ENCODE data around the gene HAUS2.

Gene HAUS2

GRCh38 chr15:42548249-42549031 is at the start of gene HAUS2, which contains the start of gene LRRC57:
Gene HAUS2, plus strand, starts transcription at chr15:42548838. Its CDS starts 35 bp downstream, at chr15:42548873.
Gene LRRC57, minus strand, starts transcription at chr15:42548793. Its CDS starts 359 bp downstream, at chr15:42548434.
- H3K27me3 ChIP-seq (ENCODE audit: control insufficient read depth in 1 of 2, insufficient read depth in 2 of 2, low read length in 2 of 2), result no peaks in the 10 kb centered on the region
- H3K27ac ChIP-seq (ENCODE audit: low read depth, low read length), result peak within 1 kb of the TSS; percentile 83
- H3K9me3 ChIP-seq (ENCODE audit: low read length), result no peaks in the 10 kb centered on the region
- H3K36me3 ChIP-seq (ENCODE audit: insufficient read depth, low read length), result peaks cover 17% of the 10 kb centered on the region
- peak within 1 kb of the TSS; percentile 99 for H3K4me3 ChIP-seq (ENCODE audit: low read depth in 1 of 2, low read length in 2 of 2)
- peak within 1 kb of the TSS; percentile 99 for H3K9ac ChIP-seq (ENCODE audit: low read length)
- H3K4me1 ChIP-seq (ENCODE audit: insufficient read depth, low read length), result peaks cover 21% of the 10 kb centered on the region

GRCh38 chr15:42499858-42500609 is 48.6 kb upstream of the HAUS2 start:
- no peaks in the 10 kb centered on the region for H3K9me3 ChIP-seq (ENCODE audit: low read length)
- no peak overlapping the region for H3K9ac ChIP-seq (ENCODE audit: low read length)
- H3K4me1 ChIP-seq (ENCODE audit: insufficient read depth, low read length), result peaks cover 26% of the 10 kb centered on the region
- H3K27ac ChIP-seq (ENCODE audit: low read depth, low read length), result no peak overlapping the region
- H3K36me3 ChIP-seq (ENCODE audit: insufficient read depth, low read length), result no peaks in the 10 kb centered on the region
- no peaks in the 10 kb centered on the region for H3K27me3 ChIP-seq (ENCODE audit: control insufficient read depth in 1 of 2, insufficient read depth in 2 of 2, low read length in 2 of 2)
- H3K4me3 ChIP-seq (ENCODE audit: low read depth in 1 of 2, low read length in 2 of 2), result no peak overlapping the region

- H3K4me3 ChIP-seq (ENCODE audit: low read depth in 1 of 2, low read length in 2 of 2), result no peak overlapping the region
- no peak overlapping the region for H3K9ac ChIP-seq (ENCODE audit: low read length)
- no peaks in the 10 kb centered on the region for H3K36me3 ChIP-seq (ENCODE audit: insufficient read depth, low read length)
- no peak overlapping the region for H3K27ac ChIP-seq (ENCODE audit: low read depth, low read length)
- no peaks in the 10 kb centered on the region for H3K27me3 ChIP-seq (ENCODE audit: control insufficient read depth in 1 of 2, insufficient read depth in 2 of 2, low read length in 2 of 2)
- peaks cover 19% of the 10 kb centered on the region for H3K4me1 ChIP-seq (ENCODE audit: insufficient read depth, low read length)
- H3K9me3 ChIP-seq (ENCODE audit: low read length), result no peaks in the 10 kb centered on the region
Observed at GRCh38 chr15:42502477-42502876, 46.2 kb upstream of the HAUS2 start.

- Histone ChIP-seq H3K9ac (ENCODE audit: low read length) (no peak overlapping the region), H3K4me3 (ENCODE audit: low read depth in 1 of 2, low read length in 2 of 2) (no peak overlapping the region), H3K27me3 (ENCODE audit: control insufficient read depth in 1 of 2, insufficient read depth in 2 of 2, low read length in 2 of 2) (no peaks in the 10 kb centered on the region), H3K9me3 (ENCODE audit: low read length) (no peaks in the 10 kb centered on the region), H3K36me3 (ENCODE audit: insufficient read depth, low read length) (no peaks in the 10 kb centered on the region), H3K27ac (ENCODE audit: low read depth, low read length) (no peak overlapping the region), H3K4me1 (ENCODE audit: insufficient read depth, low read length) (peaks cover 32% of the 10 kb centered on the region)
Observed at GRCh38 chr15:42503825-42504224, 44.8 kb upstream of the HAUS2 start.

- H3K9ac ChIP-seq (ENCODE audit: low read length), result no peak overlapping the region
- peaks cover 33% of the 10 kb centered on the region for H3K4me1 ChIP-seq (ENCODE audit: insufficient read depth, low read length)
- no peaks in the 10 kb centered on the region for H3K27me3 ChIP-seq (ENCODE audit: control insufficient read depth in 1 of 2, insufficient read depth in 2 of 2, low read length in 2 of 2)
- H3K27ac ChIP-seq (ENCODE audit: low read depth, low read length), result no peak overlapping the region
- H3K36me3 ChIP-seq (ENCODE audit: insufficient read depth, low read length), result no peaks in the 10 kb centered on the region
- H3K9me3 ChIP-seq (ENCODE audit: low read length), result no peaks in the 10 kb centered on the region
- no peak overlapping the region for H3K4me3 ChIP-seq (ENCODE audit: low read depth in 1 of 2, low read length in 2 of 2)
Observed at GRCh38 chr15:42504631-42505030, 44.0 kb upstream of the HAUS2 start.

- Histone ChIP-seq H3K36me3 (ENCODE audit: insufficient read depth, low read length) (no peaks in the 10 kb centered on the region), H3K4me1 (ENCODE audit: insufficient read depth, low read length) (peaks cover 22% of the 10 kb centered on the region), H3K9me3 (ENCODE audit: low read length) (no peaks in the 10 kb centered on the region), H3K27me3 (ENCODE audit: control insufficient read depth in 1 of 2, insufficient read depth in 2 of 2, low read length in 2 of 2) (no peaks in the 10 kb centered on the region), H3K9ac (ENCODE audit: low read length) (no peak overlapping the region), H3K4me3 (ENCODE audit: low read depth in 1 of 2, low read length in 2 of 2) (no peak overlapping the region), H3K27ac (ENCODE audit: low read depth, low read length) (no peak overlapping the region)
Observed at GRCh38 chr15:42507514-42507913, 41.1 kb upstream of the HAUS2 start.

- Histone ChIP-seq H3K36me3 (ENCODE audit: insufficient read depth, low read length) (peaks cover 6% of the 10 kb centered on the region), H3K4me1 (ENCODE audit: insufficient read depth, low read length) (peaks cover 22% of the 10 kb centered on the region), H3K9me3 (ENCODE audit: low read length) (no peaks in the 10 kb centered on the region), H3K4me3 (ENCODE audit: low read depth in 1 of 2, low read length in 2 of 2) (no peak overlapping the region), H3K9ac (ENCODE audit: low read length) (no peak overlapping the region), H3K27me3 (ENCODE audit: control insufficient read depth in 1 of 2, insufficient read depth in 2 of 2, low read length in 2 of 2) (no peaks in the 10 kb centered on the region), H3K27ac (ENCODE audit: low read depth, low read length) (no peak overlapping the region)
Observed at GRCh38 chr15:42508263-42508690, 40.4 kb upstream of the HAUS2 start.

GRCh38 chr15:42510258-42511006 is 38.2 kb upstream of the HAUS2 start:
- H3K36me3 ChIP-seq (ENCODE audit: insufficient read depth, low read length), result peaks cover 17% of the 10 kb centered on the region
- H3K9me3 ChIP-seq (ENCODE audit: low read length), result no peaks in the 10 kb centered on the region
- no peak overlapping the region for H3K4me3 ChIP-seq (ENCODE audit: low read depth in 1 of 2, low read length in 2 of 2)
- H3K9ac ChIP-seq (ENCODE audit: low read length), result no peak overlapping the region
- peaks cover 14% of the 10 kb centered on the region for H3K4me1 ChIP-seq (ENCODE audit: insufficient read depth, low read length)
- no peak overlapping the region for H3K27ac ChIP-seq (ENCODE audit: low read depth, low read length)
- no peaks in the 10 kb centered on the region for H3K27me3 ChIP-seq (ENCODE audit: control insufficient read depth in 1 of 2, insufficient read depth in 2 of 2, low read length in 2 of 2)

GRCh38 chr15:42511007-42511391 is 37.6 kb upstream of the HAUS2 start:
- Histone ChIP-seq H3K27ac (ENCODE audit: low read depth, low read length) (no peak overlapping the region), H3K27me3 (ENCODE audit: control insufficient read depth in 1 of 2, insufficient read depth in 2 of 2, low read length in 2 of 2) (no peaks in the 10 kb centered on the region), H3K9ac (ENCODE audit: low read length) (no peak overlapping the region), H3K4me1 (ENCODE audit: insufficient read depth, low read length) (peaks cover 14% of the 10 kb centered on the region), H3K36me3 (ENCODE audit: insufficient read depth, low read length) (peaks cover 22% of the 10 kb centered on the region), H3K4me3 (ENCODE audit: low read depth in 1 of 2, low read length in 2 of 2) (no peak overlapping the region), H3K9me3 (ENCODE audit: low read length) (no peaks in the 10 kb centered on the region)

- no peak overlapping the region for H3K4me3 ChIP-seq (ENCODE audit: low read depth in 1 of 2, low read length in 2 of 2)
- H3K27ac ChIP-seq (ENCODE audit: low read depth, low read length), result no peak overlapping the region
- H3K36me3 ChIP-seq (ENCODE audit: insufficient read depth, low read length), result peaks cover 17% of the 10 kb centered on the region
- H3K9me3 ChIP-seq (ENCODE audit: low read length), result no peaks in the 10 kb centered on the region
- no peak overlapping the region for H3K9ac ChIP-seq (ENCODE audit: low read length)
- no peaks in the 10 kb centered on the region for H3K27me3 ChIP-seq (ENCODE audit: control insufficient read depth in 1 of 2, insufficient read depth in 2 of 2, low read length in 2 of 2)
- H3K4me1 ChIP-seq (ENCODE audit: insufficient read depth, low read length), result no peaks in the 10 kb centered on the region
Observed at GRCh38 chr15:42523331-42523730, 25.3 kb upstream of the HAUS2 start.

- H3K36me3 ChIP-seq (ENCODE audit: insufficient read depth, low read length), result peaks cover 25% of the 10 kb centered on the region
- H3K27ac ChIP-seq (ENCODE audit: low read depth, low read length), result no peak overlapping the region
- no peak overlapping the region for H3K4me3 ChIP-seq (ENCODE audit: low read depth in 1 of 2, low read length in 2 of 2)
- H3K27me3 ChIP-seq (ENCODE audit: control insufficient read depth in 1 of 2, insufficient read depth in 2 of 2, low read length in 2 of 2), result no peaks in the 10 kb centered on the region
- no peak overlapping the region for H3K9ac ChIP-seq (ENCODE audit: low read length)
- no peaks in the 10 kb centered on the region for H3K4me1 ChIP-seq (ENCODE audit: insufficient read depth, low read length)
- H3K9me3 ChIP-seq (ENCODE audit: low read length), result no peaks in the 10 kb centered on the region
Observed at GRCh38 chr15:42528970-42529369, 19.7 kb upstream of the HAUS2 start.
